MM.1S (cell line): ENCODE measurements around the gene ITSN2.

ENCODE experiments used
- CTCF ChIP-seq: fragments of 300-600 bp; sonication (generic); IDR thresholded peaks from 2 replicates; pipeline ENCODE4 v1.5.1; 2016; ENCODE audit warnings: antibody characterized with exemption, low read length, mixed read lengths
- EZH2 ChIP-seq: fragments of 300-600 bp; sonication (generic); optimal IDR thresholded peaks from 2 replicates; pipeline ENCODE3; 2017; ENCODE audit warnings: low read depth, mild to moderate bottlenecking, antibody characterized with exemption, low read length, mixed read lengths
- EZH2phosphoT487 ChIP-seq: fragments of 300-600 bp; sonication (generic); IDR thresholded peaks from 2 replicates; pipeline ENCODE4 v1.6.1; 2018; ENCODE audit warnings: antibody characterized with exemption, low read length

GRCh38 chr2:24353364-24353763 lies 7.0 kb downstream of the ITSN2 start:
- TF ChIP-seq CTCF = no peak
- no peak for TF ChIP-seq EZH2
- TF ChIP-seq EZH2phosphoT487 = no peak
